ENCODE measurements around the gene RTRAF. TPM values are rescaled to one million over a fixed set of nuclear protein-coding genes. Genes with fewer than 3 reads are reported as not detected.

RTRAF gene
- total RNA-seq, 1 donor = 64.3 TPM

- no peak for DNase-seq (ENCODE audit: low read depth)
- TF ChIP-seq CTCF (IDR thresholded peaks at IDR 0.05; ENCODE audit: insufficient read depth, low read depth, low read length) = no peak
- H3K4me3 ChIP-seq (ENCODE audit: low read depth, low read length) = no peak overlapping the region
Measured at GRCh38 chr14:51988221-51988620, 1.1 kb upstream of the RTRAF start.

GRCh38 chr14:51990488-51990887 is 1.1 kb downstream of the RTRAF start:
- TF ChIP-seq CTCF (IDR thresholded peaks at IDR 0.05; ENCODE audit: insufficient read depth, low read depth, low read length) = no peak
- no peak for DNase-seq (ENCODE audit: low read depth)
- peak overlapping the region; percentile 88 for H3K4me3 ChIP-seq (ENCODE audit: low read depth, low read length)

- no peak overlapping the region for H3K4me3 ChIP-seq (ENCODE audit: low read depth, low read length)
- DNase-seq (ENCODE audit: low read depth) = no peak
- TF ChIP-seq CTCF (IDR thresholded peaks at IDR 0.05; ENCODE audit: insufficient read depth, low read depth, low read length) = no peak
Measured at GRCh38 chr14:51993285-51993920, 4.1 kb downstream of the RTRAF start.

- peak; percentile 75 for DNase-seq (ENCODE audit: low read depth)
- H3K4me3 ChIP-seq (ENCODE audit: low read depth, low read length) = no peak overlapping the region
- TF ChIP-seq CTCF (IDR thresholded peaks at IDR 0.05; ENCODE audit: insufficient read depth, low read depth, low read length) = peak; percentile 68
Measured at GRCh38 chr14:51996148-51996746, 6.9 kb downstream of the RTRAF start.

- DNase-seq (ENCODE audit: low read depth) = no peak
- H3K4me3 ChIP-seq (ENCODE audit: low read depth, low read length) = no peak overlapping the region
- TF ChIP-seq CTCF (IDR thresholded peaks at IDR 0.05; ENCODE audit: insufficient read depth, low read depth, low read length) = no peak
Measured at GRCh38 chr14:51998348-51998747, 9.0 kb downstream of the RTRAF start.

- no peak overlapping the region for H3K4me3 ChIP-seq (ENCODE audit: low read depth, low read length)
- peak; percentile 31 for DNase-seq (ENCODE audit: low read depth)
- TF ChIP-seq CTCF (IDR thresholded peaks at IDR 0.05; ENCODE audit: insufficient read depth, low read depth, low read length) = no peak
Measured at GRCh38 chr14:51999084-51999483, 9.7 kb downstream of the RTRAF start.

All from fibroblast of villous mesenchyme (primary cell).